ENCODE data around the gene LSM6.

- no peak for TF ChIP-seq CTCF (conservative IDR thresholded peaks at IDR 0.05; ENCODE audit: low read depth, low read length)
- TF ChIP-seq EZH2 (IDR thresholded peaks at IDR 0.05; ENCODE audit: low read length, unreplicated experiment), result no peak
- no peak for TF ChIP-seq EZH2phosphoT487 (IDR thresholded peaks at IDR 0.05; ENCODE audit: borderline replicate concordance, low read length)
Measured at GRCh38 chr4:146238107-146238506, 62.6 kb downstream of the LSM6 start.
